H1 (cell line): ENCODE data around the gene RAB43. TPM values are rescaled to one million over a fixed set of nuclear protein-coding genes. Genes with fewer than 3 reads are reported as not detected.
A peak's percentile ranks its signal among the peaks of the same experiment; 100 is the strongest.

Source experiments
- CTCF ChIA-PET: fragments of 300-600 bp; sonication (Branson Sonifier 250); formaldehyde crosslinking; loops from one replicate; lab custom pipeline; 2021; ENCODE audit not compliant: partially characterized antibody; lab: Charles Lee
- POLR2A ChIA-PET: fragments of 300-600 bp; sonication (Branson Sonifier 250); formaldehyde crosslinking; loops from one replicate; lab custom pipeline; 2021; ENCODE audit warnings: inconsistent platforms; ENCODE audit not compliant: partially characterized antibody; lab: Charles Lee
- DNase-seq, 2 experiments: peaks; one replicate each; pipeline versions ENCODE4 v3.0.0 to v3.0.0-alpha.2; 2010 to 2022; ENCODE audit warnings: low spot score in 2 of 2, low read depth in 1 of 2, mixed read lengths in 1 of 2
- FAIRE-seq: peaks from 2 replicates; lab custom pipeline; 2011; peaks lifted over from hg19 to GRCh38; lab: Jason Lieb, UNC
- H2AFZ ChIP-seq: 2 replicates; pipeline ENCODE4 v1.8.1; 2012; ENCODE audit warnings: low read length, inconsistent platforms
- H2AK5ac ChIP-seq: 2 replicates; pipeline ENCODE4 v1.6.1; 2013; ENCODE audit warnings: low read depth, low read length
- H2BK120ac ChIP-seq: replicated peaks from 2 replicates; pipeline ENCODE3; 2013; ENCODE audit warnings: low read depth, low read length, inconsistent platforms
- H2BK12ac ChIP-seq: 2 replicates; pipeline ENCODE4 v1.6.1; 2013; ENCODE audit warnings: low read depth, low read length
- H2BK15ac ChIP-seq: 2 replicates; pipeline ENCODE4 v1.6.1; 2013; ENCODE audit warnings: low read length
- H2BK20ac ChIP-seq: 2 replicates; pipeline ENCODE4 v1.6.1; 2013; ENCODE audit warnings: low read length
- H2BK5ac ChIP-seq: 2 replicates; pipeline ENCODE4 v1.6.1; 2013; ENCODE audit warnings: low read depth, low read length
- H3K14ac ChIP-seq: 2 replicates; pipeline ENCODE4 v1.6.1; 2013; ENCODE audit warnings: inconsistent platforms; ENCODE audit not compliant: insufficient read length
- H3K18ac ChIP-seq: 2 replicates; pipeline ENCODE4 v1.6.1; 2013; ENCODE audit warnings: low read length; ENCODE audit errors: extremely low read depth
- H3K23ac ChIP-seq: 2 replicates; pipeline ENCODE4 v1.6.1; 2013; ENCODE audit warnings: inconsistent platforms; ENCODE audit not compliant: insufficient read length
- H3K23me2 ChIP-seq: 2 replicates; pipeline ENCODE4 v1.6.1; 2013; ENCODE audit warnings: low read depth, low read length
- H3K27ac ChIP-seq: 2 replicates; pipeline ENCODE4 v1.6.1; 2011; ENCODE audit warnings: low read depth, low read length, inconsistent platforms
- H3K27me3 ChIP-seq, 4 experiments: replicated peaks in 1 of 4; 1 replicate in 1 of 4; 2 replicates in 3 of 4; pipeline versions ENCODE4 v1.6.1 to v1.8.1; 2011 to 2013; ENCODE audit warnings: low read length in 3 of 4, mild to moderate bottlenecking in 3 of 4, inconsistent platforms in 2 of 4, mixed read lengths in 2 of 4, moderate library complexity in 1 of 4; ENCODE audit not compliant: control insufficient read depth in 3 of 4, insufficient read depth in 3 of 4; ENCODE audit errors: extremely low read depth in 1 of 4
- H3K36me3 ChIP-seq, 4 experiments: 2 replicates each; pipeline versions ENCODE4 v1.6.1 to v1.8.1; 2011 to 2013; ENCODE audit warnings: mild to moderate bottlenecking in 4 of 4, low read length in 3 of 4, moderate library complexity in 2 of 4, control low read depth in 1 of 4, inconsistent platforms in 1 of 4; ENCODE audit not compliant: insufficient read depth in 4 of 4, control insufficient read depth in 2 of 4
- H3K4ac ChIP-seq: replicated peaks from 2 replicates; pipeline ENCODE3; 2013; ENCODE audit warnings: low read length, low read depth, mixed read lengths, inconsistent platforms; ENCODE audit not compliant: insufficient read length
- H3K4me1 ChIP-seq, 4 experiments: replicated peaks in 1 of 4; 1 replicate in 1 of 4; 2 replicates in 3 of 4; pipeline versions ENCODE4 v1.6.1 to v1.8.1; 2011 to 2013; ENCODE audit warnings: low read length in 3 of 4, inconsistent platforms in 2 of 4, mixed read lengths in 1 of 4; ENCODE audit not compliant: insufficient read depth in 4 of 4, control insufficient read depth in 3 of 4
- H3K4me2 ChIP-seq, 2 experiments: 2 replicates each; pipeline versions ENCODE4 v1.6.1 to v1.8.1; 2011 to 2013; ENCODE audit warnings: low read depth in 2 of 2, low read length in 2 of 2, control low read depth in 1 of 2, inconsistent platforms in 1 of 2, mild to moderate bottlenecking in 1 of 2; ENCODE audit not compliant: insufficient read depth in 1 of 2
- H3K4me3 ChIP-seq, 4 experiments: fragments of 200-600, 300-600 bp in 1 of 4; sonication (generic), shearing (Covaris generic), sonication (Bioruptor Twin) in 1 of 4; 2 replicates each; pipeline versions ENCODE4 v1.5.1 to v1.8.1; 2011 to 2016; ENCODE audit warnings: low read length in 4 of 4, low read depth in 3 of 4, control low read depth in 2 of 4, inconsistent platforms in 2 of 4, mild to moderate bottlenecking in 2 of 4, mixed read lengths in 1 of 4, moderate library complexity in 1 of 4; ENCODE audit not compliant: insufficient read depth in 2 of 4; ENCODE audit errors: extremely low read depth in 1 of 4
- H3K56ac ChIP-seq: replicated peaks from 2 replicates; pipeline ENCODE3; 2013; ENCODE audit warnings: low read depth, mild to moderate bottlenecking, mixed read lengths, low read length, inconsistent platforms; ENCODE audit not compliant: insufficient read length
- H3K79me1 ChIP-seq: 2 replicates; pipeline ENCODE4 v1.6.1; 2013; ENCODE audit warnings: low read depth, low read length, control low read depth
- H3K79me2 ChIP-seq, 2 experiments: 2 replicates each; pipeline versions ENCODE4 v1.6.1 to v1.8.1; 2012 to 2013; ENCODE audit warnings: low read length in 2 of 2, mild to moderate bottlenecking in 2 of 2, inconsistent platforms in 1 of 2; ENCODE audit not compliant: insufficient read depth in 2 of 2, control insufficient read depth in 1 of 2
- H3K9ac ChIP-seq, 4 experiments: replicated peaks in 1 of 4; 1 replicate in 1 of 4; 2 replicates in 3 of 4; pipeline versions ENCODE4 v1.6.1 to v1.8.1; 2011 to 2013; ENCODE audit warnings: low read depth in 3 of 4, low read length in 3 of 4, control low read depth in 2 of 4, mild to moderate bottlenecking in 2 of 4, moderate library complexity in 2 of 4, inconsistent platforms in 1 of 4; ENCODE audit errors: extremely low read depth in 1 of 4
- H3K9me3 ChIP-seq, 2 experiments: 2 replicates each; pipeline versions ENCODE4 v1.6.1 to v1.8.1; 2012 to 2013; ENCODE audit warnings: mild to moderate bottlenecking in 2 of 2, moderate library complexity in 2 of 2, control low read depth in 1 of 2, inconsistent platforms in 1 of 2, low read depth in 1 of 2, low read length in 1 of 2, mixed read lengths in 1 of 2; ENCODE audit not compliant: insufficient read depth in 2 of 2
- H4K20me1 ChIP-seq, 2 experiments: replicated peaks in 1 of 2; 2 replicates each; pipeline versions ENCODE3 to v1.8.1; 2011 to 2013; ENCODE audit warnings: inconsistent platforms in 2 of 2, low read length in 2 of 2, mild to moderate bottlenecking in 1 of 2; ENCODE audit not compliant: insufficient read depth in 2 of 2, control insufficient read depth in 1 of 2
- H4K5ac ChIP-seq: 2 replicates; pipeline ENCODE4 v1.6.1; 2013; ENCODE audit warnings: low read length, low read depth, mixed read lengths, inconsistent platforms; ENCODE audit not compliant: insufficient read length
- H4K8ac ChIP-seq: 2 replicates; pipeline ENCODE4 v1.8.0; 2013; ENCODE audit warnings: mild to moderate bottlenecking, moderate library complexity, low read length, inconsistent platforms; ENCODE audit not compliant: insufficient read depth; ENCODE audit errors: extremely low read depth
- H4K91ac ChIP-seq: replicated peaks from 2 replicates; pipeline ENCODE3; 2013; ENCODE audit warnings: low read length, mixed read lengths, inconsistent platforms; ENCODE audit not compliant: insufficient read length
- BRCA1 ChIP-seq: IDR thresholded peaks from 2 replicates; pipeline ENCODE4 v1.6.1; 2012; ENCODE audit warnings: low read depth, low read length, improper control_type of control experiment
- CREB1 ChIP-seq: IDR thresholded peaks from 2 replicates; pipeline ENCODE4 v1.6.1; 2012; ENCODE audit warnings: inconsistent platforms
- JUN ChIP-seq: IDR thresholded peaks from 2 replicates; pipeline ENCODE4 v1.6.1; 2011; ENCODE audit warnings: low read depth, mild to moderate bottlenecking, improper control_type of control experiment, low read length
- KDM5A ChIP-seq: fragments of 200-600 bp; IDR thresholded peaks from 2 replicates; pipeline ENCODE4 v1.7.1; 2012; ENCODE audit warnings: mild to moderate bottlenecking, low read length, inconsistent platforms, mixed read lengths
- SUZ12 ChIP-seq: fragments of 200-600 bp; sonication (generic); IDR thresholded peaks from 2 replicates; pipeline ENCODE4 v1.6.1; 2012; ENCODE audit warnings: mild to moderate bottlenecking, inconsistent platforms, low read length, moderate library complexity, mixed read lengths
- TAF1 ChIP-seq: IDR thresholded peaks from 2 replicates; pipeline ENCODE4 v1.6.1; 2011; ENCODE audit warnings: mild to moderate bottlenecking, low read depth, low read length
- TCF12 ChIP-seq: IDR thresholded peaks from 2 replicates; pipeline ENCODE4 v1.6.1; 2011; ENCODE audit warnings: low read depth, mild to moderate bottlenecking, low read length
- WGBS, 2 experiments: shearing (Covaris generic) in 1 of 2; methylation state at CpG; one replicate each; pipeline versions ENCODE4 v1.1.6 to v1.1.7; 2013 to 2015; ENCODE audit warnings: low lambda C conversion rate in 2 of 2, mixed read lengths in 2 of 2, inconsistent platforms in 1 of 2, low coverage in 1 of 2, missing lambda C conversion rate in 1 of 2; ENCODE audit not compliant: insufficient replicate concordance in 2 of 2, insufficient coverage in 1 of 2, insufficient read length in 1 of 2; ENCODE audit errors: extremely low coverage in 1 of 2, missing lambda C conversion rate in 1 of 2; 5-methylcytosine and 5-hydroxymethylcytosine counted together
- polyA plus RNA-seq, 7 experiments: library from polyadenylated mRNA; depleted of rRNA in 3 of 7; stranded (reverse) in 5 of 7; unstranded in 2 of 7; fragments of >200 nt in 5 of 7; fragments of 200-250 nt in 2 of 7; gene quantifications; 1 replicate in 5 of 7; 2 replicates in 1 of 7; 4 replicates in 1 of 7; pipeline versions ENCODE4 v1.2.1 to v1.2.3, GENCODE V29; 2011 to 2013; ENCODE audit warnings: missing spikeins in 2 of 7, mixed read lengths in 2 of 7
- total RNA-seq: library from RNA; stranded (reverse); fragmentation: NEBNext Ultra II Directional; extraction: Animal tissue kit (Norgen Biotek cat#: 25700); gene quantifications from 2 replicates; pipeline ENCODE4 v1.2.1, GENCODE V29; 2021

RAB43 gene
- total and polyA plus RNA-seq, 2 of the 8 experiments (the other 6 are each of a cell fraction or from before 2014, with no cell fraction given): 13.1 to 19.4 TPM

DNA sequence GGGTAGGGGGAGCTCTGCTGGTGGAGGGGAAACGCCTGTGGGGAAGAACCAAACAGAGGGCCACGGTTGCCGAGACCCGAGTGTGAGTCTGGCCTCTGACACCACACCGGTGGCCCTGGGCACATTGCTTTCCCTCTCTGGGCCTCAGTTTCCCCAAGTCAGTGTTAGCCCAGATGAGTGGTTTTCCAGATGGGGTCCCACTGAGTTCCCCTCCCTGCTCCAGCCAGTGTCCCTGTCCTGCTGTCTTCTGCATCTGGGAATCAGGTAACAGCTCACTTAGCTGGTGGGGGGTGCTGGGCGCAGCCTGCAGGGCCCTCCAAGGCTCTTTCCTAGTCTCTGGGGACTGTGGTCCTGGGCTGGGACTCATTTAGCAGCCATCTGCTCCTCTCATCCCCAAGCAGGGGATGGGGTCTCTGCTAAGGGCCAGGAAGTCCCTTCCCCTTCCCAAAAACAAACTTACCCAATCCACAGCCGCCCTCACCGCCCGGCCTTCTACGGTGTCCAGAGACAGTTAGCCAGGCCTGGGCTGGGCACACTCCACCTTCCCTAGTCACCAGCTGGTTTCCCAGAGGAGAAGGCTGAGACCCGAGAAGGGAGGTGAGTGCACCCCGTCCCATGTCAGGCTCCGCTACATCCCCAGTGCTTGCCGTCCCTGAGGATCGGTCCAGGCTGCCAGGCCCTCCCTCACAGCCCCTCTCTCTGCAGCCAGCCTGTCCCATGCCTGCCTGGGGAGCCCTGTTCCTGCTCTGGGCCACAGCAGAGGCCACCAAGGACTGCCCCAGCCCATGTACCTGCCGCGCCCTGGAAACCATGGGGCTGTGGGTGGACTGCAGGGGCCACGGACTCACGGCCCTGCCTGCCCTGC, 60.3 kb downstream of the RAB43 start:
- H3K9me3 ChIP-seq: no peaks in the 10 kb centered on the region
- H2BK120ac ChIP-seq: no peak overlapping the region
- no peak overlapping the region for H3K9ac ChIP-seq
- no peak overlapping the region for H3K23ac ChIP-seq
- H2BK15ac ChIP-seq: no peak overlapping the region
- ChIA-PET CTCF (interaction anchor here (1.4 to 14.0 kb wide), 4 partner anchors 8 to 184 kb away, joined by 3 to 210 read pairs (median 8); no protein-coding TSS in a partner anchor), POLR2A (interaction anchor here (1.2 kb wide), 1 partner anchor 8 kb away, joined by 5 read pairs; no protein-coding TSS in a partner anchor)
- H4K5ac ChIP-seq: no peak overlapping the region
- no peak overlapping the region for H2AK5ac ChIP-seq
- no peak for DNase-seq
- H2BK20ac ChIP-seq: no peak overlapping the region
- no peak overlapping the region for H3K14ac ChIP-seq
- H3K27ac ChIP-seq: no peak overlapping the region; the same call in 1 of the 2 replicates
- H3K79me1 ChIP-seq: no peaks in the 10 kb centered on the region
- no peak overlapping the region for H3K4me3 ChIP-seq
- no peak overlapping the region for H3K4ac ChIP-seq
- no peaks in the 10 kb centered on the region for H3K36me3 ChIP-seq
- no peak overlapping the region for H3K4me2 ChIP-seq
- H3K23me2 ChIP-seq: no peaks in the 10 kb centered on the region
- H4K91ac ChIP-seq: no peak overlapping the region
- FAIRE-seq: no peak
- H3K4me1 ChIP-seq: no peaks in the 10 kb centered on the region; a peak in 1 of 7 replicates
- H2BK12ac ChIP-seq: no peak overlapping the region
- H3K79me2 ChIP-seq: no peaks in the 10 kb centered on the region
- H3K56ac ChIP-seq: no peak overlapping the region
- TF ChIP-seq JUN: no peak
- no peak for TF ChIP-seq BRCA1
- no peak for TF ChIP-seq TAF1
- TF ChIP-seq SUZ12: no peak
- TF ChIP-seq KDM5A: no peak
- TF ChIP-seq TCF12: no peak
- TF ChIP-seq CREB1: no peak
- no peak overlapping the region for H3K18ac ChIP-seq
- H3K27me3 ChIP-seq: no peaks in the 10 kb centered on the region
- no peak overlapping the region; the same call in 1 of the 2 replicates for H4K8ac ChIP-seq
- WGBS, 2 experiments: 91% methylated on average over 17 of the region's 19 CpGs; no CpG with 5 or more reads in 1 of the 2 experiments
- H2BK5ac ChIP-seq: peak overlapping the region; percentile 63; the same call in 1 of the 2 replicates
- no peak overlapping the region; the same call in 1 of the 2 replicates for H2AFZ ChIP-seq
- no peaks in the 10 kb centered on the region for H4K20me1 ChIP-seq
